ENCODE results near the gene GRID2.

DNA sequence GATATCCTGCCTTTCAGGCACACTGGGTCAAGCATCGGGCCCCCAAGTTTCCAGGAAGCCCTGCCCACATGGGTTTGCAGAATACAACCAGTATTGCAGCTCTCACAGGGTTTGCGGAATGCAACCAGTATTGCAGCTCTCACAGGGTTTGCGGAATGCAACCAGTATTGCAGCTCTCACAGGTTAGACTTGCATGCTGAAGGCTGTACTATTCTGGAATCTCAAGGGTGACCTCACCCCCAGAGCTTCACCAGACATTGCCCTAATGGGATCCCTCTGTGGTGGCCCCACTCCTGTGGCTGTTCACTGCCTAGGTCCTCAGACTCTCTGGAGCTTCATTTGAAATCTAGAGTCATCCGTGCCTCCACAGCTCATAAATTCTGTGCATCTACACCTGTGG is 884.1 kb downstream of the GRID2 start:
- TF ChIP-seq EZH2phosphoT487 (IDR thresholded peaks at IDR 0.05; ENCODE audit: low read length) (no peak), EZH2 (optimal IDR thresholded peaks at IDR 0.05; ENCODE audit: low read depth, low read length) (no peak)
- TF ChIP-seq, protein P1, sequence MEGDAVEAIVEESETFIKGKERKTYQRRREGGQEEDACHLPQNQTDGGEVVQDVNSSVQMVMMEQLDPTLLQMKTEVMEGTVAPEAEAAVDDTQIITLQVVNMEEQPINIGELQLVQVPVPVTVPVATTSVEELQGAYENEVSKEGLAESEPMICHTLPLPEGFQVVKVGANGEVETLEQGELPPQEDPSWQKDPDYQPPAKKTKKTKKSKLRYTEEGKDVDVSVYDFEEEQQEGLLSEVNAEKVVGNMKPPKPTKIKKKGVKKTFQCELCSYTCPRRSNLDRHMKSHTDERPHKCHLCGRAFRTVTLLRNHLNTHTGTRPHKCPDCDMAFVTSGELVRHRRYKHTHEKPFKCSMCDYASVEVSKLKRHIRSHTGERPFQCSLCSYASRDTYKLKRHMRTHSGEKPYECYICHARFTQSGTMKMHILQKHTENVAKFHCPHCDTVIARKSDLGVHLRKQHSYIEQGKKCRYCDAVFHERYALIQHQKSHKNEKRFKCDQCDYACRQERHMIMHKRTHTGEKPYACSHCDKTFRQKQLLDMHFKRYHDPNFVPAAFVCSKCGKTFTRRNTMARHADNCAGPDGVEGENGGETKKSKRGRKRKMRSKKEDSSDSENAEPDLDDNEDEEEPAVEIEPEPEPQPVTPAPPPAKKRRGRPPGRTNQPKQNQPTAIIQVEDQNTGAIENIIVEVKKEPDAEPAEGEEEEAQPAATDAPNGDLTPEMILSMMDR (IDR thresholded peaks at IDR 0.05; ENCODE audit: low read length): no peak

Measured in MM.1S (cell line).